Suprapubic skin (tissue), 4 donors: ENCODE results near the gene PCID2.

Experiments used
- POLR2A ChIP-seq, 2 donors: fragments of 450-650 bp; IDR thresholded peaks; one replicate each; pipeline ENCODE4 v1.6.1; 2017; ENCODE audit warnings: antibody characterized with exemption in 2 of 2, mild to moderate bottlenecking in 2 of 2, moderate library complexity in 2 of 2
- POLR2AphosphoS5 ChIP-seq, 3 donors: sonication (generic); formaldehyde crosslinking; IDR thresholded peaks; one replicate each; pipeline ENCODE4 v1.6.1; 2017; ENCODE audit warnings: antibody characterized with exemption in 3 of 3
- TF ChIP-seq, protein P1 (sequence below), 2 donors: fragments of 200-600 bp in 1 of 2; fragments of 450-650 bp in 1 of 2; sonication (generic) in 1 of 2; IDR thresholded peaks; one replicate each; pipeline ENCODE4 v1.5.1; 2016 to 2019; ENCODE audit warnings: antibody characterized with exemption in 2 of 2, mild to moderate bottlenecking in 1 of 2, moderate library complexity in 1 of 2

DNA sequence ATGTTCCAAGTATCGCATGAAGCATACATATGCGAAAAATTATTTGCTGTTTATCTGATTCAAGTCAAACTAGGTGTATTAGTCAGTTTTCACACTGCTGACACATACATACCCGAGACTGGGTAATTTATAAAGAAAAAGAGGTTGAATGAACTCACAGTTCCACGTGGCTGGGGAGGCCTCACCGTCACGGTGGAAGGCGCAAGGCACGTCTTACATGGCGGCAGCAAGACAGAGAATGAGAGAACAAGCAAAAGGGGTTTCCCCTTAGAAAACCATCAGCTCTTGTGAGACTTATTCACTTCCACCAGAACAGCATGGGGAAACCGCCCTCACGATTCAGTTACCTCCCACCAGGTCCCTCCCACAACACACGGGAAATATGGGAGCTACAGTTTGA lies 63.0 kb downstream of the PCID2 start:
- TF ChIP-seq, protein P1, sequence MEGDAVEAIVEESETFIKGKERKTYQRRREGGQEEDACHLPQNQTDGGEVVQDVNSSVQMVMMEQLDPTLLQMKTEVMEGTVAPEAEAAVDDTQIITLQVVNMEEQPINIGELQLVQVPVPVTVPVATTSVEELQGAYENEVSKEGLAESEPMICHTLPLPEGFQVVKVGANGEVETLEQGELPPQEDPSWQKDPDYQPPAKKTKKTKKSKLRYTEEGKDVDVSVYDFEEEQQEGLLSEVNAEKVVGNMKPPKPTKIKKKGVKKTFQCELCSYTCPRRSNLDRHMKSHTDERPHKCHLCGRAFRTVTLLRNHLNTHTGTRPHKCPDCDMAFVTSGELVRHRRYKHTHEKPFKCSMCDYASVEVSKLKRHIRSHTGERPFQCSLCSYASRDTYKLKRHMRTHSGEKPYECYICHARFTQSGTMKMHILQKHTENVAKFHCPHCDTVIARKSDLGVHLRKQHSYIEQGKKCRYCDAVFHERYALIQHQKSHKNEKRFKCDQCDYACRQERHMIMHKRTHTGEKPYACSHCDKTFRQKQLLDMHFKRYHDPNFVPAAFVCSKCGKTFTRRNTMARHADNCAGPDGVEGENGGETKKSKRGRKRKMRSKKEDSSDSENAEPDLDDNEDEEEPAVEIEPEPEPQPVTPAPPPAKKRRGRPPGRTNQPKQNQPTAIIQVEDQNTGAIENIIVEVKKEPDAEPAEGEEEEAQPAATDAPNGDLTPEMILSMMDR (IDR thresholded peaks at IDR 0.05): no peak
- TF ChIP-seq POLR2A (IDR thresholded peaks at IDR 0.05) (no peak), POLR2AphosphoS5 (IDR thresholded peaks at IDR 0.05) (no peak)
